B cell (primary cell): ENCODE measurements around the gene RAB6B. TPM values are rescaled to one million over a fixed set of nuclear protein-coding genes. Genes with fewer than 3 reads are reported as not detected.

ENCODE experiments used
- ATAC-seq: fragments of 200-7000 bp; cut with Tn5 transposase; one replicate; pipeline ENCODE4 v1.10.0; 2021; ENCODE audit warnings: low read depth, mild to moderate bottlenecking, moderate number of reproducible peaks, moderate library complexity
- CTCF ChIA-PET: fragments of 350-600 bp; sonication (Branson Sonifier 250); formaldehyde crosslinking; loops from one replicate; lab custom pipeline; 2021; ENCODE audit warnings: antibody characterized with exemption, inconsistent platforms; lab: Charles Lee
- POLR2A ChIA-PET: fragments of 350-600 bp; sonication (Branson Sonifier 250); formaldehyde crosslinking; loops from one replicate; lab custom pipeline; 2021; ENCODE audit warnings: antibody characterized with exemption; lab: Charles Lee
- DNase-seq: peaks from one replicate; pipeline ENCODE4 v3.0.0; 2013
- H2AFZ ChIP-seq: 2 replicates; pipeline ENCODE4 v1.6.1; 2012; ENCODE audit warnings: mild to moderate bottlenecking, low read depth, low read length; ENCODE audit not compliant: insufficient read depth, poor library complexity, severe bottlenecking
- H3K27ac ChIP-seq, 2 donors: 1 replicate in 1 of 2; 2 replicates in 1 of 2; pipeline ENCODE4 v1.5.1; 2012 to 2013; ENCODE audit warnings: low read length in 2 of 2, mild to moderate bottlenecking in 2 of 2, moderate library complexity in 1 of 2
- H3K27me3 ChIP-seq, 4 experiments: fragments of 200-600 bp in 1 of 4; sonication (generic) in 1 of 4; replicated peaks in 1 of 4; 1 replicate in 2 of 4; 2 replicates in 2 of 4; pipeline versions ENCODE4 v1.6.1 to v1.7.0; 2013 to 2016; ENCODE audit warnings: low read length in 3 of 4, mild to moderate bottlenecking in 2 of 4, mixed read lengths in 1 of 4, moderate library complexity in 1 of 4; ENCODE audit not compliant: insufficient read depth in 4 of 4, control insufficient read depth in 3 of 4; ENCODE audit errors: control extremely low read depth in 1 of 4
- H3K36me3 ChIP-seq, 2 experiments: replicated peaks in 1 of 2; 1 replicate in 1 of 2; 2 replicates in 1 of 2; pipeline versions ENCODE4 v1.6.1 to v1.7.1; 2013; ENCODE audit warnings: low read length in 1 of 2; ENCODE audit not compliant: insufficient read depth in 2 of 2, control insufficient read depth in 1 of 2; ENCODE audit errors: control extremely low read depth in 1 of 2, extremely low read depth in 1 of 2
- H3K4me1 ChIP-seq, 2 donors: fragments of 200-600 bp in 1 of 2; sonication (generic) in 1 of 2; 1 replicate in 1 of 2; 2 replicates in 1 of 2; pipeline versions ENCODE4 v1.5.1 to v1.6.1; 2013 to 2017; ENCODE audit warnings: low read length in 2 of 2; ENCODE audit not compliant: control insufficient read depth in 2 of 2, insufficient read depth in 2 of 2
- H3K4me2 ChIP-seq: replicated peaks from 2 replicates; pipeline ENCODE3; 2012; ENCODE audit warnings: mild to moderate bottlenecking, low read depth, low read length; ENCODE audit not compliant: poor library complexity, severe bottlenecking
- H3K4me3 ChIP-seq, 5 experiments: fragments of 200-600 bp in 1 of 5; sonication (generic) in 1 of 5; 1 replicate in 3 of 5; 2 replicates in 2 of 5; pipeline versions ENCODE4 v1.5.1 to v1.7.0; 2011 to 2016; ENCODE audit warnings: low read length in 4 of 5, mild to moderate bottlenecking in 4 of 5, low read depth in 2 of 5, control low read depth in 1 of 5, moderate library complexity in 1 of 5; ENCODE audit not compliant: insufficient read depth in 1 of 5; ENCODE audit errors: control extremely low read depth in 1 of 5, extremely low read depth in 1 of 5
- H3K79me2 ChIP-seq: fragments of 200-600 bp; sonication (generic); one replicate; pipeline ENCODE4 v1.6.0; 2016; ENCODE audit warnings: low read length; ENCODE audit not compliant: control insufficient read depth, insufficient read depth
- H3K9ac ChIP-seq: fragments of 200-600 bp; sonication (generic); 2 replicates; pipeline ENCODE4 v1.6.1; 2017; ENCODE audit warnings: mild to moderate bottlenecking, low read length, moderate library complexity
- H3K9me3 ChIP-seq, 3 donors: one replicate each; pipeline versions ENCODE4 v1.6.1 to v1.7.1; 2013; ENCODE audit warnings: low read length in 2 of 3; ENCODE audit not compliant: control insufficient read depth in 2 of 3, insufficient read depth in 1 of 3; ENCODE audit errors: control extremely low read depth in 1 of 3
- H4K20me1 ChIP-seq: 2 replicates; pipeline ENCODE4 v1.6.0; 2012; ENCODE audit warnings: mild to moderate bottlenecking, low read length; ENCODE audit not compliant: insufficient read depth, control insufficient read depth, poor library complexity, severe bottlenecking
- H3K27ac Mint-ChIP-seq: one replicate; pipeline ENCODE4 v1.8.0; 2021; ENCODE audit warnings: mixed read lengths
- H3K27me3 Mint-ChIP-seq: one replicate; pipeline ENCODE4 v1.8.0; 2021; ENCODE audit warnings: mixed read lengths
- H3K4me1 Mint-ChIP-seq: one replicate; pipeline ENCODE4 v1.8.0; 2021; ENCODE audit warnings: mixed read lengths
- H3K4me3 Mint-ChIP-seq: one replicate; pipeline ENCODE4 v1.8.0; 2021; ENCODE audit warnings: mixed read lengths
- H3K9me3 Mint-ChIP-seq: one replicate; pipeline ENCODE4 v1.8.0; 2022; ENCODE audit warnings: mixed read lengths; ENCODE audit not compliant: insufficient read depth
- EZH2 ChIP-seq: IDR thresholded peaks from 2 replicates; pipeline ENCODE4 v1.6.1; 2012; ENCODE audit warnings: borderline replicate concordance, low read depth, mild to moderate bottlenecking, moderate library complexity, low read length; ENCODE audit not compliant: insufficient read depth, poor library complexity, severe bottlenecking
- WGBS: methylation state at CpG from one replicate; pipeline ENCODE4 v1.1.5; 2013; ENCODE audit warnings: missing lambda C conversion rate; ENCODE audit not compliant: insufficient coverage; 5-methylcytosine and 5-hydroxymethylcytosine counted together
- intact Hi-C: fragments of 100-400 bp; cut with micrococcal nuclease; formaldehyde crosslinking; loops from one replicate; pipeline ENCODE4 v1.10.0; 2022
- polyA plus RNA-seq: library from polyadenylated mRNA; depleted of rRNA; stranded (reverse); fragments of >200 nt; gene quantifications from 2 replicates; pipeline ENCODE4 v1.2.3, GENCODE V29; 2012
- total RNA-seq, 2 donors: library from RNA; stranded (reverse); fragments of 120-200 nt in 1 of 2; gene quantifications; 1 replicate in 1 of 2; 2 replicates in 1 of 2; pipeline versions ENCODE4 v1.2.3 to v1.2.4, GENCODE V29; 2013 to 2022
- TF ChIP-seq, protein P1 (sequence below): fragments of 200-600 bp; IDR thresholded peaks from one replicate; pipeline ENCODE4 v1.8.0; 2022; ENCODE audit warnings: antibody characterized with exemption, mild to moderate bottlenecking

Gene RAB6B
- total and polyA plus RNA-seq, 2 donors (not counting 1 experiment from before 2014, with no cell fraction given): not detected

DNA sequence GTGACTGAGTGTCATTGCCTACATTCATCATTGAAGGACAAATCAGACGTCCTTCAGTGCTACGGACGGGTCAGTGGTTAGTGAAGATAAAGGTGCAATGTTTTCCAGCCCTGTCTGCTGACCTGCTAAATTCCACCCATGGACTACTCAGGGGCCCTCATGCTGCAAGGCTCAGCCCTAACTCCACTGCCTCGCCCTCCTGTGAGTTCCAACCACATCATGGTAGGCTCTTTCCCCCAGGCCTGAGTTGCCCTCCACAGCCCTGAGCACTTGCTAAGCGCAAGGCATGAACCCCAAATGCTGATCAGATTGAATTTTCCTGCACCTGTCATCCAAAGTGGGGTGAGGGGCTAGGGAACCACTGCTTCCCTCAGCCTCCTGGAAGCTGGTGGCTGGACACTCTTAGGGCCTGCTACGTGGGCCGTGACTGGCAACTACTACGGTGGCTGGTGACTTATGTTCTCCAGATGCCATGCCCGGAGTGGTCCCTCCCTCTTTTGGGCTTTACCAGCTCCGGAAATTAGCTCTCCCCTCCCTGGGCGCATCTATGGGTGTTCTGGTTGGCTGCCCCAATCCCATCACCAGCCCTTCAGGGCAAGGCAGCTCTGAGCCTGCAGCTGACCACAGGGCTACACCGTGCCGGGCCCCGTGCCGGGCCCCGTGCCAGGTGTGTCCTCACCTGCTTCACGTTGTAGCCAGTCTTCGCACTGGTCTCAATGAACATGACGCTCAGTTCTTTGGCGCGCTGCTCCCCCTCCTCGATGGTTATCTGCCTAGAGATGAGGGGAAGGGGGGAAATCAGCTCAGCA lies 58.0 kb downstream of the RAB6B start:
- Histone ChIP-seq H3K9ac (no peak overlapping the region), H3K4me1 (no peaks in the 10 kb centered on the region), H3K4me3 (no peak overlapping the region), H3K9me3 (no peaks in the 10 kb centered on the region), H3K36me3 (no peaks in the 10 kb centered on the region), H3K27ac (no peak overlapping the region), H2AFZ (no peak overlapping the region), H3K79me2 (no peaks in the 10 kb centered on the region), H4K20me1 (no peaks in the 10 kb centered on the region), H3K4me2 (no peak overlapping the region), H3K27me3 (no peaks in the 10 kb centered on the region)
- intact Hi-C loops: no loop called here
- Mint-ChIP-seq H3K4me3 (no peak overlapping the region), H3K4me1 (no peaks in the 10 kb centered on the region), H3K9me3 (no peaks in the 10 kb centered on the region), H3K27me3 (peaks cover 3% of the 10 kb centered on the region), H3K27ac (no peak overlapping the region)
- ChIA-PET POLR2A (no interaction called here), CTCF (no interaction called here)
- WGBS: 92% methylated on average over 19 of the region's 22 CpGs
- no peak for ATAC-seq
- DNase-seq: no peak
- TF ChIP-seq, protein P1, sequence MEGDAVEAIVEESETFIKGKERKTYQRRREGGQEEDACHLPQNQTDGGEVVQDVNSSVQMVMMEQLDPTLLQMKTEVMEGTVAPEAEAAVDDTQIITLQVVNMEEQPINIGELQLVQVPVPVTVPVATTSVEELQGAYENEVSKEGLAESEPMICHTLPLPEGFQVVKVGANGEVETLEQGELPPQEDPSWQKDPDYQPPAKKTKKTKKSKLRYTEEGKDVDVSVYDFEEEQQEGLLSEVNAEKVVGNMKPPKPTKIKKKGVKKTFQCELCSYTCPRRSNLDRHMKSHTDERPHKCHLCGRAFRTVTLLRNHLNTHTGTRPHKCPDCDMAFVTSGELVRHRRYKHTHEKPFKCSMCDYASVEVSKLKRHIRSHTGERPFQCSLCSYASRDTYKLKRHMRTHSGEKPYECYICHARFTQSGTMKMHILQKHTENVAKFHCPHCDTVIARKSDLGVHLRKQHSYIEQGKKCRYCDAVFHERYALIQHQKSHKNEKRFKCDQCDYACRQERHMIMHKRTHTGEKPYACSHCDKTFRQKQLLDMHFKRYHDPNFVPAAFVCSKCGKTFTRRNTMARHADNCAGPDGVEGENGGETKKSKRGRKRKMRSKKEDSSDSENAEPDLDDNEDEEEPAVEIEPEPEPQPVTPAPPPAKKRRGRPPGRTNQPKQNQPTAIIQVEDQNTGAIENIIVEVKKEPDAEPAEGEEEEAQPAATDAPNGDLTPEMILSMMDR: no peak
- no peak for TF ChIP-seq EZH2

DNA sequence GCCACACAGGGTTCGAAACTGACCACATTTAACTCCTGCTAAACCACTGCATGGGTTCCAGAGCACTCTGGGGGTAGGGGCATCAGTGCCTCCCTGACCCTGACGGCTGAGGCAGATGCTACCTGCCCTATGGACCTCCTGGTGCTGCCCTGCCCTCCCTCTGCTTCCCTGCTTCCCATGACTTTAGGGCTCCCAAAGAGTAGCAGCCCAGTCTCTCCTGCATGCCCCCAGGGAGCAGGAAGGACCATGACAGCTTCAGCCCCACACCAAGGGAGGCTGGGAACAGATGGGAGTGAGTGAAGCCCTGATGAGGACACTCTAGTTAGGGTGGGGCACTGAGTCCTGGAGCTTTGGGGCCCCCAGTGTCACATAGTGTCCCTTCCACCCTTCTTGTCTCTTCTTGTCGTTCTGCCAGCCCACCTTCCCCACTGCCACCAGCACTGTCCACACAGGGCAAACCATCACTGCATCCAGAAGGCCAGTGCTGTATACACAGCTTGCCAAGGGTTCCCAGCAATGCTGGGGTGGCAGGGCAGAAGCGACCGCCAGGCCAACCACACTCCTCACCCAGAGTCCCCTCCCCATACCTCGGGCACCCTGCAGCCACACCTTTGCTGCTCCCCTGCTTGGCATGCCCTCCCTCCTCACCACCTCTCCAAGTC lies 59.1 kb downstream of the RAB6B start:
- DNase-seq (no peak), ATAC-seq (no peak)
- H3K9ac ChIP-seq: no peak overlapping the region
- Mint-ChIP-seq H3K4me3 (no peak overlapping the region), H3K9me3 (no peaks in the 10 kb centered on the region), H3K4me1 (no peaks in the 10 kb centered on the region), H3K27ac (no peak overlapping the region), H3K27me3 (peaks cover 6% of the 10 kb centered on the region)
- WGBS: 82% methylated on average over 6 of the region's 6 CpGs
- H4K20me1 ChIP-seq: no peaks in the 10 kb centered on the region
- no peak overlapping the region for H3K27ac ChIP-seq
- TF ChIP-seq EZH2: no peak
- TF ChIP-seq, protein P1: no peak
- H3K4me1 ChIP-seq: no peaks in the 10 kb centered on the region
- H3K9me3 ChIP-seq: no peaks in the 10 kb centered on the region
- no peaks in the 10 kb centered on the region for H3K79me2 ChIP-seq
- ChIA-PET POLR2A (no interaction called here), CTCF (no interaction called here)
- no peak overlapping the region for H3K4me3 ChIP-seq
- no peak overlapping the region for H2AFZ ChIP-seq
- intact Hi-C loops: no loop called here
- no peaks in the 10 kb centered on the region for H3K36me3 ChIP-seq
- no peaks in the 10 kb centered on the region for H3K27me3 ChIP-seq
- no peak overlapping the region for H3K4me2 ChIP-seq
